Uterus (tissue), 2 donors: ENCODE results near the gene HUNK.

ENCODE experiments used
- POLR2A ChIP-seq, 2 donors: fragments of 450-650 bp; IDR thresholded peaks; one replicate each; pipeline ENCODE4 v1.6.1; 2016; ENCODE audit warnings: antibody characterized with exemption in 2 of 2, mild to moderate bottlenecking in 1 of 2, moderate library complexity in 1 of 2
- TF ChIP-seq, protein P1 (sequence below), 4 experiments: fragments of 200-600 bp in 2 of 4; fragments of 450-650 bp in 2 of 4; sonication (generic) in 2 of 4; IDR thresholded peaks; one replicate each; pipeline ENCODE4 v1.5.1; 2016 to 2019; ENCODE audit warnings: antibody characterized with exemption in 4 of 4, mild to moderate bottlenecking in 2 of 4, moderate library complexity in 1 of 4

DNA sequence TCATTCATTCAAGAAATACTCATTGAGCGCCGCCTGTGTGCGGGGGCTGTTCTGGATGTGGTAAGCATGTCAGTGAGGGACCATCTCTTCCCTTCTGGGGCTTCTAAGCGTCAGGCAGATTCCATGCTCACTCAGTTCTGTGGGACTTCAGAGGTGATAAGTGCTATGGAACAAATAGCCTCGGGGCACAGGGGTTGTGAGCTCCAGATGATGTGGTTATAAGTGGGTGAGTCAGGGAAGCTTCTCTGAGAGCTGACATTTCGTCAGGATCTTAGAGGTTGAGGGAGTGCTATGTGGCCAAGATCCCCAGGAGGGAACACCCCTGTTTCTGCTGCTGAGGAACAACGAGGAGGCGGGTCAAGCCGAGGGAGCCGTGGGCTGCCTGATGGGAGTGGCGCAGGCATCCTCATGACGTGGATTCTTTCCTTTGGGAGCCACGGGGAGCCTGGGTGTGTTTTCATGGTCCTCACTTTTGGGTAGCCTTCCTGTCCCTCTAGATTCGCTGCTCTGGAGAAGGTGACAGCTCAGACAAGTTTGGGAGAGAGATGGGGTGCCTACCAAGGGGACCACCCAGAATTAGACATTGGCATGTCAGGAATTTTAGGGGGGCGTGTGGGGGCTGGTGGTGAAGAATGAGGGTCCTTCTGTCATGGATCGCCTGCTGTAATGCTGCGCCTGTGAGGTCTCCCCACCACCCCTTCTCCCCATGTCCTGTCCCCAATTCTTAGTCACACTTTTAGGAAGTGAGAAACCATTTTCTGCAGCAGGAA, 38.5 kb downstream of the HUNK start:
- TF ChIP-seq, protein P1, sequence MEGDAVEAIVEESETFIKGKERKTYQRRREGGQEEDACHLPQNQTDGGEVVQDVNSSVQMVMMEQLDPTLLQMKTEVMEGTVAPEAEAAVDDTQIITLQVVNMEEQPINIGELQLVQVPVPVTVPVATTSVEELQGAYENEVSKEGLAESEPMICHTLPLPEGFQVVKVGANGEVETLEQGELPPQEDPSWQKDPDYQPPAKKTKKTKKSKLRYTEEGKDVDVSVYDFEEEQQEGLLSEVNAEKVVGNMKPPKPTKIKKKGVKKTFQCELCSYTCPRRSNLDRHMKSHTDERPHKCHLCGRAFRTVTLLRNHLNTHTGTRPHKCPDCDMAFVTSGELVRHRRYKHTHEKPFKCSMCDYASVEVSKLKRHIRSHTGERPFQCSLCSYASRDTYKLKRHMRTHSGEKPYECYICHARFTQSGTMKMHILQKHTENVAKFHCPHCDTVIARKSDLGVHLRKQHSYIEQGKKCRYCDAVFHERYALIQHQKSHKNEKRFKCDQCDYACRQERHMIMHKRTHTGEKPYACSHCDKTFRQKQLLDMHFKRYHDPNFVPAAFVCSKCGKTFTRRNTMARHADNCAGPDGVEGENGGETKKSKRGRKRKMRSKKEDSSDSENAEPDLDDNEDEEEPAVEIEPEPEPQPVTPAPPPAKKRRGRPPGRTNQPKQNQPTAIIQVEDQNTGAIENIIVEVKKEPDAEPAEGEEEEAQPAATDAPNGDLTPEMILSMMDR (IDR thresholded peaks at IDR 0.05) = no peak
- TF ChIP-seq POLR2A (IDR thresholded peaks at IDR 0.05) = no peak
